WTC11 (cell line): ENCODE results near the gene SLC9A9. TPM values are rescaled to one million over a fixed set of nuclear protein-coding genes. Genes with fewer than 3 reads are reported as not detected.

Source experiments
- ATAC-seq: fragments of 200-7000 bp; cut with Tn5 transposase; 2 replicates; pipeline ENCODE4 v1.10.0; 2021; ENCODE audit warnings: mild to moderate bottlenecking, moderate library complexity
- CTCF ChIA-PET: fragments of 300-600 bp; sonication (Branson Sonifier 250); formaldehyde crosslinking; loops from one replicate; lab custom pipeline; 2021; ENCODE audit warnings: antibody characterized with exemption; lab: Charles Lee
- POLR2A ChIA-PET: fragments of 350-600 bp; sonication (Branson Sonifier 250); formaldehyde crosslinking; loops from one replicate; lab custom pipeline; 2021; ENCODE audit warnings: antibody characterized with exemption; lab: Charles Lee
- DNase-seq: peaks from one replicate; pipeline ENCODE4 v3.0.0; 2021; ENCODE audit warnings: low spot score
- H3K27ac Mint-ChIP-seq: 2 replicates; pipeline ENCODE4 v1.8.0; 2021; ENCODE audit warnings: mixed read lengths
- H3K27me3 Mint-ChIP-seq: 2 replicates; pipeline ENCODE4 v1.8.0; 2021; ENCODE audit warnings: low read depth, mild to moderate bottlenecking, moderate library complexity, mixed read lengths
- H3K36me3 Mint-ChIP-seq: 2 replicates; pipeline ENCODE4 v1.8.0; 2021; ENCODE audit warnings: mixed read lengths
- H3K4me1 Mint-ChIP-seq: 2 replicates; pipeline ENCODE4 v1.8.0; 2022; ENCODE audit warnings: mixed read lengths
- H3K4me3 Mint-ChIP-seq: 2 replicates; pipeline ENCODE4 v1.8.0; 2021; ENCODE audit warnings: mild to moderate bottlenecking, moderate library complexity, mixed read lengths
- H3K9me3 Mint-ChIP-seq: 2 replicates; pipeline ENCODE4 v1.8.0; 2021; ENCODE audit warnings: mixed read lengths
- ATF2 ChIP-seq: sonication (generic); formaldehyde crosslinking; IDR thresholded peaks from 2 replicates; pipeline ENCODE4 v1.8.1; 2022; ENCODE audit warnings: low read depth, missing genetic modification reagents, borderline replicate concordance
- ATF6 ChIP-seq: sonication (generic); formaldehyde crosslinking; IDR thresholded peaks from 2 replicates; pipeline ENCODE4 v1.8.1; 2023; ENCODE audit warnings: mild to moderate bottlenecking, missing genetic modification reagents
- CREB1 ChIP-seq: sonication (generic); formaldehyde crosslinking; IDR thresholded peaks from 2 replicates; pipeline ENCODE4 v1.8.0; 2023; ENCODE audit warnings: mild to moderate bottlenecking, missing genetic modification reagents
- CREM ChIP-seq: sonication (generic); formaldehyde crosslinking; IDR thresholded peaks from 2 replicates; pipeline ENCODE4 v1.8.1; 2022; ENCODE audit warnings: mild to moderate bottlenecking, missing genetic modification reagents, moderate library complexity
- E2F5 ChIP-seq: sonication (generic); formaldehyde crosslinking; IDR thresholded peaks from 2 replicates; pipeline ENCODE4 v1.8.1; 2022; ENCODE audit warnings: mild to moderate bottlenecking, moderate library complexity, missing genetic modification reagents
- ELF4 ChIP-seq: sonication (generic); formaldehyde crosslinking; IDR thresholded peaks from 2 replicates; pipeline ENCODE4 v1.8.1; 2022; ENCODE audit warnings: low read depth, mild to moderate bottlenecking, moderate library complexity, missing genetic modification reagents
- FOXK1 ChIP-seq: sonication (generic); formaldehyde crosslinking; IDR thresholded peaks from 2 replicates; pipeline ENCODE4 v1.8.0; 2022; ENCODE audit warnings: mild to moderate bottlenecking, moderate library complexity, missing genetic modification reagents
- GABPB1 ChIP-seq: sonication (generic); formaldehyde crosslinking; IDR thresholded peaks from 2 replicates; pipeline ENCODE4 v1.8.1; 2023; ENCODE audit warnings: mild to moderate bottlenecking, missing genetic modification reagents
- IRF2 ChIP-seq: sonication (generic); formaldehyde crosslinking; IDR thresholded peaks from 2 replicates; pipeline ENCODE4 v1.8.0; 2022; ENCODE audit warnings: low read depth, missing genetic modification reagents, borderline replicate concordance
- JAZF1 ChIP-seq: fragments of 250-450 bp; sonication (Bioruptor Pico); IDR thresholded peaks from 2 replicates; pipeline ENCODE4 v1.9.0; 2021; ENCODE audit warnings: moderate library complexity, mild to moderate bottlenecking, inconsistent platforms
- MXD4 ChIP-seq: fragments of 250-450 bp; sonication (Bioruptor Pico); IDR thresholded peaks from 2 replicates; pipeline ENCODE4 v1.8.0; 2021; ENCODE audit warnings: mild to moderate bottlenecking, moderate library complexity, borderline replicate concordance
- NFE2L1 ChIP-seq: sonication (generic); formaldehyde crosslinking; IDR thresholded peaks from 2 replicates; pipeline ENCODE4 v1.8.1; 2023; ENCODE audit warnings: missing genetic modification reagents
- NR2C2 ChIP-seq: sonication (generic); formaldehyde crosslinking; IDR thresholded peaks from 2 replicates; pipeline ENCODE4 v1.8.0; 2022; ENCODE audit warnings: mild to moderate bottlenecking, missing genetic modification reagents
- NR3C1 ChIP-seq: sonication (generic); formaldehyde crosslinking; conservative IDR thresholded peaks from 2 replicates; pipeline ENCODE4 v1.8.1; 2023; ENCODE audit warnings: low read depth, mild to moderate bottlenecking, missing genetic modification reagents
- PRRX2 ChIP-seq: fragments of 250-450 bp; sonication (Bioruptor Pico); IDR thresholded peaks from 2 replicates; pipeline ENCODE4 v1.8.0; 2021; ENCODE audit warnings: mild to moderate bottlenecking
- SMAD3 ChIP-seq: sonication (generic); formaldehyde crosslinking; IDR thresholded peaks from 2 replicates; pipeline ENCODE4 v1.8.0; 2022; ENCODE audit warnings: missing genetic modification reagents, mild to moderate bottlenecking, borderline replicate concordance
- TEAD4 ChIP-seq: sonication (generic); formaldehyde crosslinking; IDR thresholded peaks from 2 replicates; pipeline ENCODE4 v1.8.0; 2022; ENCODE audit warnings: mild to moderate bottlenecking, missing genetic modification reagents
- ZNF263 ChIP-seq: sonication (generic); formaldehyde crosslinking; IDR thresholded peaks from 2 replicates; pipeline ENCODE4 v1.8.1; 2022; ENCODE audit warnings: low read depth, mild to moderate bottlenecking, moderate library complexity, missing genetic modification reagents
- ZNF416 ChIP-seq: fragments of 250-450 bp; sonication (Bioruptor Pico); IDR thresholded peaks from 2 replicates; pipeline ENCODE4 v1.9.0; 2021; ENCODE audit warnings: mild to moderate bottlenecking, inconsistent platforms
- ZNF423 ChIP-seq: fragments of 250-450 bp; sonication (Bioruptor Pico); IDR thresholded peaks from 2 replicates; pipeline ENCODE4 v2.1.2; 2022; ENCODE audit warnings: mild to moderate bottlenecking, moderate library complexity
- total RNA-seq: library from RNA; stranded (reverse); gene quantifications from 3 replicates; pipeline ENCODE4 v1.2.3, GENCODE V29; 2021
- TF ChIP-seq, protein P1 (sequence below): fragments of 250-450 bp; sonication (Bioruptor Pico); conservative IDR thresholded peaks from 2 replicates; pipeline ENCODE4 v1.9.0; 2021; ENCODE audit warnings: mild to moderate bottlenecking
- TF ChIP-seq, protein P2 (sequence below): fragments of 250-450 bp; sonication (Bioruptor Pico); IDR thresholded peaks from 2 replicates; pipeline ENCODE4 v1.9.0; 2021; ENCODE audit warnings: mild to moderate bottlenecking
- TF ChIP-seq, protein P3 (sequence below): sonication (generic); formaldehyde crosslinking; IDR thresholded peaks from 2 replicates; pipeline ENCODE4 v1.8.1; 2022; ENCODE audit warnings: missing genetic modification reagents, borderline replicate concordance

The SLC9A9 gene
- total RNA-seq, 1 experiment from 2014 or later = 1.2 TPM

DNA sequence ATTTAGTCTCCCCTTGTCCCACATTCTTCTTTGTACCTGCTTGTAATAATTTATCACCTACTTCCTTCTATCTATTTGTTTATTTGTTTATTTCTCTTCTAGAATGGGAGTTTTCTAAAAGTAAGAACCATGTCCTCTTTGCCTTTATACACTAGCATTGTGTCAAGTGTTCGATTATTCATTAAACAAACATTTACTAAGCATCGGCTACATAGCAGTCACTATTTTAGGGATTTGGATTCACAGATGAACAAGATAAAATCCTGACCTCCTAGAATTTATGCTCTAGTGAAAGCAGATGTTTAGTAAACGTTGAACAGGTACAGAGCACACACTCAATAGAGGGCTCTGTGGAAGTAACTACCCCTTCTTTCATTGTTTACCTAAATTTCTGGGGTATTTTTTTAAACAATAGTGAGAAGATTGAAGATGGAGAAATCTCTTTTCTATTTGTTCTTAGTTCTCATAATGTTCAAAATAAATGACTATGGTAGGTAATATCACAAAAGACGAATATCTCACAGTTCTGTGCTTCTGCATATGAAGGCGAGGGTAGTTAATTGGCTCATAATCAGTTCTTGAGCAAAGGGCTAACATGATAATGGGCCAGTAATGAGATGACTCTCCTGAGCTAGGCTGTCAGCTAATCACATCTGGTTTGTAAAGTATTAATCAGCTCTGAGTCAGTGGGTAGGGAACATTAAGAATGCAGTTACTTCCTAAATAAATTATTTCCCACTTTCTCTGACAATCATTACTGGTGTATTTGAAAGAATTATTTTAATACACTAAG, 111.9 kb downstream of the SLC9A9 start:
- no peaks in the 10 kb centered on the region for H3K36me3 Mint-ChIP-seq
- DNase-seq (no peak), ATAC-seq (no peak)
- ChIA-PET CTCF (no interaction called here), POLR2A (no interaction called here)
- no peaks in the 10 kb centered on the region for H3K4me1 Mint-ChIP-seq
- H3K9me3 Mint-ChIP-seq = peaks cover 11% of the 10 kb centered on the region
- TF ChIP-seq NR2C2 (CRISPR knock-in tag) (no peak), TEAD4 (CRISPR knock-in tag) (no peak), ELF4 (no peak), NR3C1 (CRISPR knock-in tag) (no peak), CREB1 (CRISPR knock-in tag) (no peak), SMAD3 (CRISPR knock-in tag) (no peak), NFE2L1 (CRISPR knock-in tag) (no peak), ZNF263 (CRISPR knock-in tag) (no peak), PRRX2 (CRISPR knock-in tag) (no peak), MXD4 (CRISPR knock-in tag) (no peak), FOXK1 (no peak), IRF2 (no peak), ATF2 (CRISPR knock-in tag) (no peak)
- TF ChIP-seq, protein P1, sequence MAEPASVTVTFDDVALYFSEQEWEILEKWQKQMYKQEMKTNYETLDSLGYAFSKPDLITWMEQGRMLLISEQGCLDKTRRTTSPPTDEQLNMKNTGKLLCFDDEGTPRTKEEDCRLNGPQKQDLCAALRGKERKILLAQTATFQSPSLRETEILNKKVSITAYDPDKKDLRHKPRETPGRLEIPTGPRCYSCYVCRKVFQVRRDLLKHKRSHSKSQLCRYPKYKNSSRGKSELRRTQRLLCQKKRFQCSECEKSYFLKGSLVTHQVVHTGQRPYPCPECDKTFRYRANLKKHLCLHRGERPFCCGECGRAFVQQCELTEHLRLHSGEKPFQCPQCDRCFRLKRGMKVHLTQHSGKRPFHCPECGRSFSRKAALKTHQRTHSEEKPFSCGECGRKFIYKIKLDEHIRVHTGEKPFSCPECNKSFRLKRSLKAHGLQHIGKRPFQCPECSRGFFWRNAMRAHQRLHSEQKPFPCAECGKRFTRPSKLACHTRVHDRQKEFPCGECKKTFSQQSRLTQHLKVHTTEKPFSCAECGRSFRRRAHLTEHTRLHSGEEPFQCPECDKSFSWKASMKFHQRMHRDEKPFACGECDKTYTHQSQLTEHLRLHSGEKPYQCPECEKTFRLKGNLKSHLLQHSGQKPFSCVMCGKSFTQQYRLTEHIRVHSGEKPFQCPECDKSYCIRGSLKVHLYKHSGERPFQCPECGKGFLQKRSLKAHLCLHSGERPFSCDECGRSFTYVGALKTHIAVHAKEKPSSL (CRISPR knock-in tag) = no peak
- TF ChIP-seq, protein P2, sequence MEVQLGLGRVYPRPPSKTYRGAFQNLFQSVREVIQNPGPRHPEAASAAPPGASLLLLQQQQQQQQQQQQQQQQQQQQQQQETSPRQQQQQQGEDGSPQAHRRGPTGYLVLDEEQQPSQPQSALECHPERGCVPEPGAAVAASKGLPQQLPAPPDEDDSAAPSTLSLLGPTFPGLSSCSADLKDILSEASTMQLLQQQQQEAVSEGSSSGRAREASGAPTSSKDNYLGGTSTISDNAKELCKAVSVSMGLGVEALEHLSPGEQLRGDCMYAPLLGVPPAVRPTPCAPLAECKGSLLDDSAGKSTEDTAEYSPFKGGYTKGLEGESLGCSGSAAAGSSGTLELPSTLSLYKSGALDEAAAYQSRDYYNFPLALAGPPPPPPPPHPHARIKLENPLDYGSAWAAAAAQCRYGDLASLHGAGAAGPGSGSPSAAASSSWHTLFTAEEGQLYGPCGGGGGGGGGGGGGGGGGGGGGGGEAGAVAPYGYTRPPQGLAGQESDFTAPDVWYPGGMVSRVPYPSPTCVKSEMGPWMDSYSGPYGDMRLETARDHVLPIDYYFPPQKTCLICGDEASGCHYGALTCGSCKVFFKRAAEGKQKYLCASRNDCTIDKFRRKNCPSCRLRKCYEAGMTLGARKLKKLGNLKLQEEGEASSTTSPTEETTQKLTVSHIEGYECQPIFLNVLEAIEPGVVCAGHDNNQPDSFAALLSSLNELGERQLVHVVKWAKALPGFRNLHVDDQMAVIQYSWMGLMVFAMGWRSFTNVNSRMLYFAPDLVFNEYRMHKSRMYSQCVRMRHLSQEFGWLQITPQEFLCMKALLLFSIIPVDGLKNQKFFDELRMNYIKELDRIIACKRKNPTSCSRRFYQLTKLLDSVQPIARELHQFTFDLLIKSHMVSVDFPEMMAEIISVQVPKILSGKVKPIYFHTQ (CRISPR knock-in tag) = no peak
- TF ChIP-seq, protein P3, sequence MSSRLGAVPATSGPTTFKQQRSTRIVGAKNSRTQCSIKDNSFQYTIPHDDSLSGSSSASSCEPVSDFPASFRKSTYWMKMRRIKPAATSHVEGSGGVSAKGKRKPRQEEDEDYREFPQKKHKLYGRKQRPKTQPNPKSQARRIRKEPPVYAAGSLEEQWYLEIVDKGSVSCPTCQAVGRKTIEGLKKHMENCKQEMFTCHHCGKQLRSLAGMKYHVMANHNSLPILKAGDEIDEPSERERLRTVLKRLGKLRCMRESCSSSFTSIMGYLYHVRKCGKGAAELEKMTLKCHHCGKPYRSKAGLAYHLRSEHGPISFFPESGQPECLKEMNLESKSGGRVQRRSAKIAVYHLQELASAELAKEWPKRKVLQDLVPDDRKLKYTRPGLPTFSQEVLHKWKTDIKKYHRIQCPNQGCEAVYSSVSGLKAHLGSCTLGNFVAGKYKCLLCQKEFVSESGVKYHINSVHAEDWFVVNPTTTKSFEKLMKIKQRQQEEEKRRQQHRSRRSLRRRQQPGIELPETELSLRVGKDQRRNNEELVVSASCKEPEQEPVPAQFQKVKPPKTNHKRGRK (CRISPR knock-in tag) = no peak
- H3K27ac Mint-ChIP-seq = no peak overlapping the region
- H3K27me3 Mint-ChIP-seq = no peaks in the 10 kb centered on the region
- H3K4me3 Mint-ChIP-seq = no peak overlapping the region

- no peaks in the 10 kb centered on the region for H3K36me3 Mint-ChIP-seq
- ChIA-PET CTCF (no interaction called here), POLR2A (no interaction called here)
- DNase-seq = no peak
- H3K27me3 Mint-ChIP-seq = no peaks in the 10 kb centered on the region
- H3K4me1 Mint-ChIP-seq = no peaks in the 10 kb centered on the region
- ATAC-seq = no peak
- no peaks in the 10 kb centered on the region for H3K9me3 Mint-ChIP-seq
- no peak overlapping the region for H3K27ac Mint-ChIP-seq
- no peak overlapping the region for H3K4me3 Mint-ChIP-seq
- TF ChIP-seq ATF6 (CRISPR knock-in tag) (no peak), ZNF416 (CRISPR knock-in tag) (no peak), CREM (CRISPR knock-in tag) (no peak), E2F5 (CRISPR knock-in tag) (no peak), ZNF423 (CRISPR knock-in tag) (no peak), JAZF1 (CRISPR knock-in tag) (no peak), GABPB1 (CRISPR knock-in tag) (no peak)
Measured at GRCh38 chr3:143731776-143732175, 116.5 kb downstream of the SLC9A9 start.
